AG04449 (cell line): Measurements from ENCODE around the gene ADM.

Source experiments
- CTCF ChIA-PET: fragments of 350-600 bp; formaldehyde crosslinking; extraction: SDS; loops from one replicate; lab custom pipeline; 2021; ENCODE audit warnings: antibody characterized with exemption; lab: Yijun Ruan, JAX
- POLR2A ChIA-PET: fragments of 400-600, 350-600 bp; formaldehyde crosslinking; extraction: SDS; loops from one replicate; lab custom pipeline; 2020; ENCODE audit warnings: antibody characterized with exemption, inconsistent platforms; lab: Yijun Ruan, JAX
- DNase-seq: peaks from one replicate; pipeline ENCODE4 v3.0.0-alpha.2; 2010; ENCODE audit warnings: low read depth, low spot score
- H3K4me3 ChIP-seq: 2 replicates; pipeline ENCODE4 v1.5.1; 2011; ENCODE audit warnings: low read depth, mild to moderate bottlenecking, control low read depth, low read length
- TF ChIP-seq, protein P1 (sequence below): IDR thresholded peaks from one replicate; pipeline ENCODE4 v1.5.1; 2011; ENCODE audit warnings: mild to moderate bottlenecking, moderate library complexity, low read length, control low read depth, inconsistent platforms; ENCODE audit not compliant: insufficient read depth; ENCODE audit errors: missing control alignments

The ADM gene

DNA sequence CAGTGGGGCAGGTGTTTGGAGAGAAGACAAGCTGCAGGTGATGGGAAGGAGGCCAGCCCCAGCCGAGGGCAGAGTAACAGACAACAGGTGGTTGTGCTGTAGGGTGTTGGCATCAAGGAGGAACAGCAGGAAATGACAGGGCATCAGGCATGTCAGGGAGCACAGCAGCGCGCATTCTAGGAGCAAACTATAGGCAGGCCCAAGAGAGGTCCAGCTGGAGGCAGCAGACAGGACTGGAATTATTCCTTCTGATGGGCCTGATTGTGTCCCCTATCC, 13.6 kb downstream of the ADM start:
- CTCF ChIA-PET = interaction anchor here (1.0 to 1.4 kb wide), 3 partner anchors 10 to 49 kb away, joined by 3 to 6 read pairs (median 3); no protein-coding TSS in a partner anchor
- DNase-seq = no peak
- TF ChIP-seq, protein P1, sequence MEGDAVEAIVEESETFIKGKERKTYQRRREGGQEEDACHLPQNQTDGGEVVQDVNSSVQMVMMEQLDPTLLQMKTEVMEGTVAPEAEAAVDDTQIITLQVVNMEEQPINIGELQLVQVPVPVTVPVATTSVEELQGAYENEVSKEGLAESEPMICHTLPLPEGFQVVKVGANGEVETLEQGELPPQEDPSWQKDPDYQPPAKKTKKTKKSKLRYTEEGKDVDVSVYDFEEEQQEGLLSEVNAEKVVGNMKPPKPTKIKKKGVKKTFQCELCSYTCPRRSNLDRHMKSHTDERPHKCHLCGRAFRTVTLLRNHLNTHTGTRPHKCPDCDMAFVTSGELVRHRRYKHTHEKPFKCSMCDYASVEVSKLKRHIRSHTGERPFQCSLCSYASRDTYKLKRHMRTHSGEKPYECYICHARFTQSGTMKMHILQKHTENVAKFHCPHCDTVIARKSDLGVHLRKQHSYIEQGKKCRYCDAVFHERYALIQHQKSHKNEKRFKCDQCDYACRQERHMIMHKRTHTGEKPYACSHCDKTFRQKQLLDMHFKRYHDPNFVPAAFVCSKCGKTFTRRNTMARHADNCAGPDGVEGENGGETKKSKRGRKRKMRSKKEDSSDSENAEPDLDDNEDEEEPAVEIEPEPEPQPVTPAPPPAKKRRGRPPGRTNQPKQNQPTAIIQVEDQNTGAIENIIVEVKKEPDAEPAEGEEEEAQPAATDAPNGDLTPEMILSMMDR = no peak
- no peak overlapping the region for H3K4me3 ChIP-seq
- POLR2A ChIA-PET = interaction anchor here (1.4 kb wide), 1 partner anchor 10 kb away, joined by 5 read pairs; no protein-coding TSS in a partner anchor

DNA sequence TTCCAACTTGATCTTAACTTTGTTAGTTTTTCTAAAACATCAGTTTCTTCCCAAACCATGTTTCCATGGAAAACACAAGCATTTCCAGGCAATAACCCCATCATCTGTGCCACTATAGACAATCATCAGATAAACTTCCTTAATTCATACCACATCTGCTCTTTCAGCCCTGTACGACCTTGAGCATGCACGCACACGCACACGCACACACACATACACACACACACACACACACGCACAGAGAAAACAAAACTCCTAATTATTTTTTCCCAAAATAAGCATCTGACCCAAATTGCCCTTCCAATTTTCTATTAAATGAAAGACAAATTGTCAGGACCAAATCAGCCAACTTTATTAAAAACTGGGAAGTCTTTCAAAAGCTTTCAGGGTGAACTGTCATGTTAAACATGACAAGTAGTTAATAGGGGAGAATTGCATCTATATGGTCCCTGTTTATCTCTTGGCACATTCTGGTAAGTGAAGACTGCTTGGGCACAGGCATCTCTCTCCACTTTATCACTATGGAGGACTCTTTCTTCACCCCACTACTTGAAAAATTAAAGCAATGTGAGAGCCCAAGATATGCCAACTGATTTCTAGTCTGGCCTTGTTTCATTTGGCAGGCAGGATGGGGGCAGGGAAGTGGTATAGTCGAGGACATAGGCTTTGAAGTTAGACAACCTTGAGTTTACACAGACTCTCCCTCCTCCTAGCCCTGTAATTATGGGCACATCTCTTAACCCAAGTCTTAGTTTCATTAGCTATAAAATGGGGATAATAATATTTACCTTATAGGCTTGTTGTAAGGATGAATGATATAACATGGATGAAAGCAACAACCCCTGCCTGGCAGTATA, 15.1 kb downstream of the ADM start:
- H3K4me3 ChIP-seq = no peak overlapping the region
- POLR2A ChIA-PET = no interaction called here
- CTCF ChIA-PET = no interaction called here
- no peak for DNase-seq
- TF ChIP-seq, protein P1 = no peak

DNA sequence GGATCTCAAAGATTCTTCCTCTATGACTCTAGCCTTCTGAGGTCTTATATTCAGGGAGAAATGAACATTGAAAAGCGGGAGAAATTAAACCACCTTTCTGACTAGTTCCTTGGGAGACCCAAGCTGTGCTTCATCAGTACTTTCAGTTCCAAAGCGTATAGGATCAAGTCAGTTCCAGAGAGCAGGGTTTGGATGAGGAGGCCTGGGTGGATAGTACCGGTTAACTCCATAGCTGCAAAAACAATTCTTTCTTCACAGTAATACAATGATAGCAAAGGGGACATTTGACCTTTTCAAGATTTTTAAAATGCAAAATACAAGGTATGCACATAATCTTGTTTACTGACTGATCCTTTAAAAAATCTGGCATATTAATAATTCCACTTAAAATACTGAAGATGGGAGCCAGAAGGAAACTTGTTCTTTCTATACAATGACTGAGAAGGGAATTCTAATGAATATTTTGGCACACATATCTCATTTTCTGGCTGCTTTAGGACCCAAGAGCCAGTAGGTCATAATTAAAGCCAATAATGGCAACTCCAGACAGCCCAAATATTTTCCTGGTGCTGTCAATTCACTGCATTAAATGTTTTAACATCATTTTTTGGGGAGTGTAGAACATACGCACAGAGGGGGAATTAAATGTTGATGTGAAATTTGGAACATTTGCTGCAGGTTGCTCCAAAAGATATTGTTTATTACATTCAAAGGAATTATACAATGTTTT, 16.0 kb downstream of the ADM start:
- DNase-seq = no peak
- H3K4me3 ChIP-seq = no peak overlapping the region
- POLR2A ChIA-PET = no interaction called here
- CTCF ChIA-PET = interaction anchor here (0.9 to 1.4 kb wide), 4 partner anchors 13 to 416 kb away, joined by 3 read pairs; no protein-coding TSS in a partner anchor
- TF ChIP-seq, protein P1 = no peak

DNA sequence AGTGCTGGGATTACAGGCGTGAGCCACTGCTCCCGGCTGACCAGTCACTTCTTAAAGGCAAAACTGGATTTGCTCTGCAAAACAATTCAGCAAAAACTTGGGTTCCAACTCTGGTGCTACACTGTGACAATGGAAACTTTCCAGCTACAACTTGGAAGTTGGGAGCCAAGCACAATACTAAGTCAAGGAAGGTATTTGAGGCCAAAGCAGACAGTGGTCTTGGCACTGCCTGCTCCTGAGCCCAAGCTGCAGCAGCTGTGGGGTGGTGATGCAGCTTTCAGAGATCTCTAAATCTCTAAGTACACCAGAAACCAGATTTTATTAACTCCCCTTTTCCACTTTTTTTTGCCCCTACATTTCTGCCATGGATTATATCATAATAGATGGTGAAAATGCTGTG, 17.5 kb downstream of the ADM start:
- CTCF ChIA-PET = interaction anchor here (0.6 to 1.4 kb wide), 8 partner anchors 13 to 410 kb away, joined by 3 to 5 read pairs (median 3); no protein-coding TSS in a partner anchor
- TF ChIP-seq, protein P1 = no peak
- H3K4me3 ChIP-seq = no peak overlapping the region
- POLR2A ChIA-PET = interaction anchor here (1.2 kb wide), 1 partner anchor 12 kb away, joined by 3 read pairs; no protein-coding TSS in a partner anchor
- no peak for DNase-seq

DNA sequence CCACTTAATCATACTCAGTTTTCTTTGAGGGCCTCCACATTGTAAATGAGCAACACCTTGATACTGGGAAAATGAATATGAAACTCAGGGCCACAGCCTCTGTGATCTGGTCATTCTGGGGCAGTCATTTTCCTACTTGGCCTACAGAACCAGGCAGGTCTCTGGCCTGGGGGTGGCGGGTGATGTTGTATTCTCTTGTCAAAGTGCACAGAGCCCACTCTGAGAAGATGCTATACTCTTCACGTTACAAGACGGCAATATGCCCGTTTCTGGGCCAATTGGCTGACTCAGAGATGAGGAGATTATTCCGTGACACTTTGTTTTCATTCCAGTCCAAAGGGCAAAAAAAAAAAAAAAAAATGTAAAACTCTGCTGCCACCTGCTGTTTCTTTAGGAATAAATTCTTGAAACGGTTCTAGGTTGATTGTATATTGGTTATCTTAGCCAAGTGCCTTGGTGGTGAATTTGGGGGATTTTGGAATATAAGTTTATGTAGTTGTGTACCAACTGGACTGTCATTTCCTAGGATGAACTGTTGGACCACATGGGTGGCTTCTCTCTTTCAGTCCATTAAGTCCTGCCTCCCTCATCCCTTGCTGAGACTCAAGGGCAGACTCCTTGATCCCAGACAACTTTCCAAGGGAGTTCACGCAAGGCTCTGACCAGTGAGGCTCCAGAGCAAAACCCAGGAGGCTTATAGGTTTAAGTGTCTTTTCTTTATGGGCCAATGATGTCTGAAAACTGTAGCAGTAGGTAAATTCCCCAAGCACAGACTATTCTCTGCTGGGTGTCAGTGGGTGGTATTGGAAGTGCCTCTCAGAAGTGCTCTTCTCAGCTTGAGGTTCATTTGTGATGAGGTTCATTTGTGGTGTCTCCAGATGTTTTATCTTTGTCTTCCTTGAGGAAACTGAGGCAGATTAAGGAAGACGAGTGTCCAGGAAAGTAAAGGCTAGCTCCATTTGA, 18.2 kb downstream of the ADM start:
- H3K4me3 ChIP-seq = no peak overlapping the region
- POLR2A ChIA-PET = interaction anchor here (1.4 to 3.2 kb wide), 4 partner anchors 14 to 564 kb away, joined by 4 to 34 read pairs (median 6); partner anchors contain the start of gene ADM
- TF ChIP-seq, protein P1 = no peak
- peak; percentile 67 for DNase-seq
- CTCF ChIA-PET = interaction anchor here (0.5 to 4.2 kb wide), 21 partner anchors 8 to 568 kb away, joined by 3 to 29 read pairs (median 3); no protein-coding TSS in a partner anchor
